ENCODE data around the gene MSLN. TPM values are rescaled to one million over a fixed set of nuclear protein-coding genes. Genes with fewer than 3 reads are reported as not detected.

The MSLN gene
- total and polyA plus RNA-seq, 2 of the 8 experiments (the other 6 are each of a cell fraction or from before 2014, with no cell fraction given) = 0.28 to 0.50 TPM

GRCh38 chr16:802461-802860 lies 41.9 kb downstream of the MSLN start (continued):
- TF ChIP-seq CHD7 (IDR thresholded peaks at IDR 0.05; ENCODE audit: insufficient replicate concordance, low read length) = no peak
- no peak for TF ChIP-seq E2F6 (IDR thresholded peaks at IDR 0.05)
- 0 out of 2 replicates have a peak, but pooled peaks have one; percentile 27 for TF ChIP-seq POLR2AphosphoS5 (IDR thresholded peaks at IDR 0.05; ENCODE audit: low read depth, low read length)
- no peak for TF ChIP-seq JUND (IDR thresholded peaks at IDR 0.05; ENCODE audit: low read length)
- no peak for TF ChIP-seq ATF2 (IDR thresholded peaks at IDR 0.05; ENCODE audit: low read length)
- no peak for TF ChIP-seq NANOG (IDR thresholded peaks at IDR 0.05; ENCODE audit: insufficient read depth, low read depth, low read length, poor library complexity, severe bottlenecking)
- no peak for TF ChIP-seq CBX5 (IDR thresholded peaks at IDR 0.05; ENCODE audit: low read depth, low read length)
- no peak for TF ChIP-seq ASH2L (IDR thresholded peaks at IDR 0.05; ENCODE audit: low read length)
- TF ChIP-seq SUZ12 (IDR thresholded peaks at IDR 0.05; ENCODE audit: low read length) = no peak
